Measurements from ENCODE around the gene SSTR3.
"Not testable (repeated sequence)": the region's sequence is repeated elsewhere in the genome, so short reads cannot be mapped to it uniquely, and the experiment has no call there.

DNA sequence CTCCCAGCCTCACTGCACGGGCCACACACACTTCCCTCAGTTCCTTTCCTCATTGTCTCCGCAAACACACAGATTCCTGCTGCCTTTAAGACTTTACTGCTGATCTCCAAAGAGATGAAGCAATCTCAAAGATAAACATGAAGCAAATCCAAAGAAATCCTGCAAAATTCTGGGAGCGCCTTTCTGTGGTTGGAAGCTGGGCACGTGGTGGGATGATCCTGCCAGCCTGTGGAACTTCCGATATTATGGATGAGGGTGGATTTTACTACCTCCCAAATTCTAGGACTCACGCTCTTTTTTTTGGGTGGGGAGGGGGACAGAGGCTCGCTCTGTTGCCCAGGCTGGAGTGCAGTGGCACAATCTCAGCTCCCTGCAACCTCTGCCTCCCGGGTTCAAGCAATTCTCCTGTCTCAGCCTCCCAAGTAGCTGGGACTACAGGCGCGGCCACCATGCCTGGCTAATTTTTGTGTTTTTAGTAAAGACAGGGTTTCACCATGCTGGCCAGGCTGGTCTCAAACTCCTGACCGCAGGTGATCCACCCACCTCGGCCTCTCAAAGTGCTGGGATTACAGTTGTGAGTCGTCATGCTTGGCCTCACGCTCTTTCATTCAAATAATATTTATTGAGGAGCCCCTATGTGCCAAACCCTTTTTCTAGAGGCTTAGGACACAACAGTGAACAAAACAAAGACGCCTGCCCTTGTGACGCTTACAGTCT lies 41.4 kb downstream of the SSTR3 start:
- not testable (repeated sequence) for TF ChIP-seq POLR2AphosphoS5, POLR2A (IDR thresholded peaks at IDR 0.05; ENCODE audit: low read depth, low read length)
